ENCODE data around the gene IGFBP7.

The IGFBP7 gene

GRCh38 chr4:57068237-57068981 lies 41.8 kb downstream of the IGFBP7 start:
- Histone ChIP-seq H2BK5ac (ENCODE audit: low read length) (no peak overlapping the region), H4K8ac (ENCODE audit: low read depth, low read length) (no peak overlapping the region), H2BK12ac (ENCODE audit: low read length) (no peak overlapping the region), H3K4me3 (ENCODE audit: low read length in 2 of 2) (no peak overlapping the region), H3K9ac (ENCODE audit: low read depth, low read length, poor library complexity) (no peak overlapping the region), H3K4ac (ENCODE audit: low read length) (no peak overlapping the region), H2BK120ac (ENCODE audit: low read depth, low read length) (no peak overlapping the region), H3K9me3 (replicated peaks in 1 of 2; ENCODE audit: control insufficient read depth in 2 of 2, insufficient read depth in 1 of 2, low read depth in 1 of 2, low read length in 2 of 2) (peaks cover 0 to 2% of the 10 kb centered on the region in 2 donors), H2AK5ac (ENCODE audit: low read depth, low read length) (no peak overlapping the region), H3K4me1 (ENCODE audit: control insufficient read depth in 2 of 2, insufficient read depth in 1 of 2, low read depth in 1 of 2, low read length in 2 of 2) (no peaks in the 10 kb centered on the region), H3K27ac (replicated peaks; ENCODE audit: low read length) (no peak overlapping the region), H3K36me3 (replicated peaks in 1 of 2; ENCODE audit: control insufficient read depth in 2 of 2, insufficient read depth in 2 of 2, low read length in 2 of 2) (no peaks in the 10 kb centered on the region), H3K4me2 (ENCODE audit: insufficient read depth, low read length, poor library complexity, severe bottlenecking) (no peak overlapping the region), H3K79me1 (ENCODE audit: low read depth, low read length) (no peaks in the 10 kb centered on the region), H2AFZ (ENCODE audit: low read length) (no peak overlapping the region), H3K14ac (ENCODE audit: low read length) (no peak overlapping the region), H3K18ac (ENCODE audit: low read length) (no peak overlapping the region), H3K27me3 (ENCODE audit: control insufficient read depth in 3 of 3, insufficient read depth in 3 of 3, low read depth in 1 of 3, low read length in 3 of 3) (no peaks in the 10 kb centered on the region), H3K23ac (ENCODE audit: low read depth, low read length, poor library complexity) (no peak overlapping the region), H2BK15ac (ENCODE audit: low read length) (no peak overlapping the region), H4K91ac (ENCODE audit: low read depth, low read length, poor library complexity) (no peak overlapping the region)
- no peak for DNase-seq (ENCODE audit: low spot score)
- WGBS, 2 donors (ENCODE audit: extremely low coverage in 2 of 2, insufficient read length in 2 of 2, insufficient replicate concordance in 1 of 2), result no CpG with 5 or more reads among the region's 8 CpGs

- Histone ChIP-seq H4K91ac (ENCODE audit: low read depth, low read length, poor library complexity) (no peak overlapping the region), H3K4me2 (ENCODE audit: insufficient read depth, low read length, poor library complexity, severe bottlenecking) (no peak overlapping the region), H3K14ac (ENCODE audit: low read length) (no peak overlapping the region), H3K36me3 (replicated peaks in 1 of 2; ENCODE audit: control insufficient read depth in 2 of 2, insufficient read depth in 2 of 2, low read length in 2 of 2) (no peaks in the 10 kb centered on the region), H2BK120ac (ENCODE audit: low read depth, low read length) (no peak overlapping the region), H3K9ac (ENCODE audit: low read depth, low read length, poor library complexity) (no peak overlapping the region), H2BK12ac (ENCODE audit: low read length) (no peak overlapping the region), H3K4me1 (ENCODE audit: control insufficient read depth in 2 of 2, insufficient read depth in 1 of 2, low read depth in 1 of 2, low read length in 2 of 2) (no peaks in the 10 kb centered on the region), H3K23ac (ENCODE audit: low read depth, low read length, poor library complexity) (peak overlapping the region; percentile 6), H3K4me3 (ENCODE audit: low read length in 2 of 2) (no peak overlapping the region), H4K8ac (ENCODE audit: low read depth, low read length) (no peak overlapping the region), H3K9me3 (replicated peaks in 1 of 2; ENCODE audit: control insufficient read depth in 2 of 2, insufficient read depth in 1 of 2, low read depth in 1 of 2, low read length in 2 of 2) (peaks cover 0 to 2% of the 10 kb centered on the region in 2 donors), H2BK5ac (ENCODE audit: low read length) (no peak overlapping the region), H3K18ac (ENCODE audit: low read length) (no peak overlapping the region), H3K79me1 (ENCODE audit: low read depth, low read length) (no peaks in the 10 kb centered on the region), H2BK15ac (ENCODE audit: low read length) (no peak overlapping the region), H3K27ac (replicated peaks; ENCODE audit: low read length) (no peak overlapping the region), H3K4ac (ENCODE audit: low read length) (no peak overlapping the region), H3K27me3 (ENCODE audit: control insufficient read depth in 3 of 3, insufficient read depth in 3 of 3, low read depth in 1 of 3, low read length in 3 of 3) (no peaks in the 10 kb centered on the region), H2AFZ (ENCODE audit: low read length) (no peak overlapping the region), H2AK5ac (ENCODE audit: low read depth, low read length) (no peak overlapping the region)
- no CpG with 5 or more reads among the region's 5 CpGs for WGBS, 2 donors (ENCODE audit: extremely low coverage in 2 of 2, insufficient read length in 2 of 2, insufficient replicate concordance in 1 of 2)
- no peak for DNase-seq (ENCODE audit: low spot score)
Measured at GRCh38 chr4:57065730-57066482, 44.3 kb downstream of the IGFBP7 start.

GRCh38 chr4:57064811-57065711 lies 45.1 kb downstream of the IGFBP7 start:
- Histone ChIP-seq H2BK15ac (ENCODE audit: low read length) (no peak overlapping the region), H4K8ac (ENCODE audit: low read depth, low read length) (no peak overlapping the region), H2AFZ (ENCODE audit: low read length) (no peak overlapping the region), H3K9ac (ENCODE audit: low read depth, low read length, poor library complexity) (no peak overlapping the region), H2BK5ac (ENCODE audit: low read length) (no peak overlapping the region), H3K27me3 (ENCODE audit: control insufficient read depth in 3 of 3, insufficient read depth in 3 of 3, low read depth in 1 of 3, low read length in 3 of 3) (no peaks in the 10 kb centered on the region), H3K27ac (replicated peaks; ENCODE audit: low read length) (no peak overlapping the region), H3K79me1 (ENCODE audit: low read depth, low read length) (no peaks in the 10 kb centered on the region), H3K18ac (ENCODE audit: low read length) (no peak overlapping the region), H3K4me3 (ENCODE audit: low read length in 2 of 2) (no peak overlapping the region), H2AK5ac (ENCODE audit: low read depth, low read length) (no peak overlapping the region), H3K4me2 (ENCODE audit: insufficient read depth, low read length, poor library complexity, severe bottlenecking) (no peak overlapping the region), H3K4me1 (ENCODE audit: control insufficient read depth in 2 of 2, insufficient read depth in 1 of 2, low read depth in 1 of 2, low read length in 2 of 2) (no peaks in the 10 kb centered on the region), H3K9me3 (replicated peaks in 1 of 2; ENCODE audit: control insufficient read depth in 2 of 2, insufficient read depth in 1 of 2, low read depth in 1 of 2, low read length in 2 of 2) (peaks cover 0 to 2% of the 10 kb centered on the region in 2 donors), H3K23ac (ENCODE audit: low read depth, low read length, poor library complexity) (peak overlapping the region; percentile 6), H2BK120ac (ENCODE audit: low read depth, low read length) (no peak overlapping the region), H3K4ac (ENCODE audit: low read length) (no peak overlapping the region), H4K91ac (ENCODE audit: low read depth, low read length, poor library complexity) (no peak overlapping the region), H2BK12ac (ENCODE audit: low read length) (no peak overlapping the region), H3K36me3 (replicated peaks in 1 of 2; ENCODE audit: control insufficient read depth in 2 of 2, insufficient read depth in 2 of 2, low read length in 2 of 2) (no peaks in the 10 kb centered on the region), H3K14ac (ENCODE audit: low read length) (no peak overlapping the region)
- no peak for DNase-seq (ENCODE audit: low spot score)
- WGBS, 2 donors (ENCODE audit: extremely low coverage in 2 of 2, insufficient read length in 2 of 2, insufficient replicate concordance in 1 of 2), result no CpG with 5 or more reads among the region's 20 CpGs
